Astrocyte (in vitro differentiated cells and primary cell): Measurements from ENCODE around the gene CATSPERZ. TPM values are rescaled to one million over a fixed set of nuclear protein-coding genes. Genes with fewer than 3 reads are reported as not detected.
A peak's percentile ranks its signal among the peaks of the same experiment; 100 is the strongest.

Source experiments
- DNase-seq: peaks from one replicate; pipeline ENCODE4 v3.0.0-alpha.2; 2010; ENCODE audit warnings: low read depth
- FAIRE-seq: peaks from 2 replicates; lab custom pipeline; 2011; peaks lifted over from hg19 to GRCh38; lab: Jason Lieb, UNC
- H2AFZ ChIP-seq: 2 replicates; pipeline ENCODE4 v1.6.0; 2012; ENCODE audit warnings: low read depth, low read length, inconsistent platforms
- H3K27ac ChIP-seq: 2 replicates; pipeline ENCODE4 v1.5.1; 2011; ENCODE audit warnings: low read depth, low read length, inconsistent platforms
- H3K27me3 ChIP-seq: 2 replicates; pipeline ENCODE4 v1.6.0; 2011; ENCODE audit warnings: low read length, inconsistent platforms; ENCODE audit not compliant: insufficient read depth
- H3K36me3 ChIP-seq: 2 replicates; pipeline ENCODE4 v1.5.1; 2011; ENCODE audit warnings: low read length, inconsistent platforms; ENCODE audit not compliant: insufficient read depth
- H3K4me1 ChIP-seq: 2 replicates; pipeline ENCODE4 v1.5.1; 2011; ENCODE audit warnings: low read length, inconsistent platforms; ENCODE audit not compliant: insufficient read depth
- H3K4me2 ChIP-seq: 2 replicates; pipeline ENCODE4 v1.6.0; 2012; ENCODE audit warnings: low read length, inconsistent platforms
- H3K4me3 ChIP-seq: 2 replicates; pipeline ENCODE4 v1.5.1; 2011; ENCODE audit warnings: low read depth, mild to moderate bottlenecking, low read length, inconsistent platforms; ENCODE audit not compliant: insufficient read depth
- H3K79me2 ChIP-seq: 2 replicates; pipeline ENCODE4 v1.6.0; 2012; ENCODE audit warnings: mild to moderate bottlenecking, low read length, inconsistent platforms; ENCODE audit not compliant: insufficient read depth
- H3K9ac ChIP-seq: 2 replicates; pipeline ENCODE4 v1.6.0; 2012; ENCODE audit warnings: mild to moderate bottlenecking, low read length, inconsistent platforms
- H3K9me3 ChIP-seq: 2 replicates; pipeline ENCODE4 v1.5.1; 2012; ENCODE audit warnings: low read depth, mild to moderate bottlenecking, low read length, inconsistent platforms; ENCODE audit not compliant: insufficient read depth
- H4K20me1 ChIP-seq: 2 replicates; pipeline ENCODE4 v1.6.0; 2012; ENCODE audit warnings: low read length, inconsistent platforms; ENCODE audit not compliant: insufficient read depth
- H3K27ac Mint-ChIP-seq: one replicate; pipeline ENCODE4 v1.8.0; 2021; ENCODE audit warnings: mild to moderate bottlenecking, mixed read lengths; ENCODE audit not compliant: unreplicated experiment
- H3K27me3 Mint-ChIP-seq: one replicate; pipeline ENCODE4 v1.8.0; 2021; ENCODE audit warnings: low read depth, mixed read lengths; ENCODE audit not compliant: unreplicated experiment
- H3K36me3 Mint-ChIP-seq: one replicate; pipeline ENCODE4 v1.8.0; 2021; ENCODE audit warnings: low read depth, mixed read lengths; ENCODE audit not compliant: unreplicated experiment
- H3K4me1 Mint-ChIP-seq: one replicate; pipeline ENCODE4 v1.8.0; 2021; ENCODE audit warnings: low read depth, mixed read lengths; ENCODE audit not compliant: unreplicated experiment
- H3K4me3 Mint-ChIP-seq: one replicate; pipeline ENCODE4 v1.8.0; 2021; ENCODE audit warnings: mild to moderate bottlenecking, moderate library complexity, mixed read lengths; ENCODE audit not compliant: unreplicated experiment
- H3K9me3 Mint-ChIP-seq: one replicate; pipeline ENCODE4 v1.8.0; 2021; ENCODE audit warnings: mild to moderate bottlenecking, mixed read lengths; ENCODE audit not compliant: unreplicated experiment
- CTCF ChIP-seq: IDR thresholded peaks from 2 replicates; pipeline ENCODE4 v1.5.1; 2011; ENCODE audit warnings: low read depth, mild to moderate bottlenecking, inconsistent platforms, low read length, moderate library complexity; ENCODE audit not compliant: insufficient read depth
- EZH2 ChIP-seq: IDR thresholded peaks from 2 replicates; pipeline ENCODE4 v1.6.1; 2012; ENCODE audit warnings: mild to moderate bottlenecking, low read length, inconsistent platforms; ENCODE audit not compliant: insufficient read depth
- total RNA-seq: library from RNA; stranded (reverse); gene quantifications from 2 replicates; pipeline ENCODE4 v1.2.1, GENCODE V29; 2021

Gene CATSPERZ
- total RNA-seq, 1 donor from 2014 or later, result not detected

GRCh38 chr11:64259533-64260067 lies 40.6 kb upstream of the CATSPERZ start:
- DNase-seq, result no peak
- Histone ChIP-seq H2AFZ (no peak overlapping the region), H3K4me1 (peaks cover 14% of the 10 kb centered on the region), H4K20me1 (peaks cover 28% of the 10 kb centered on the region), H3K9me3 (no peaks in the 10 kb centered on the region), H3K27me3 (no peaks in the 10 kb centered on the region), H3K27ac (no peak overlapping the region), H3K9ac (no peak overlapping the region), H3K4me2 (no peak overlapping the region), H3K4me3 (no peak overlapping the region), H3K36me3 (peaks cover 23% of the 10 kb centered on the region), H3K79me2 (no peaks in the 10 kb centered on the region)
- Mint-ChIP-seq H3K27me3 (no peaks in the 10 kb centered on the region), H3K36me3 (peaks cover 32% of the 10 kb centered on the region), H3K27ac (peak overlapping the region; percentile 47), H3K4me3 (peak overlapping the region; percentile 47), H3K9me3 (peaks cover 2% of the 10 kb centered on the region), H3K4me1 (peaks cover 11% of the 10 kb centered on the region)
- FAIRE-seq, result no peak
- TF ChIP-seq CTCF (no peak), EZH2 (no peak)

- Histone ChIP-seq H3K9ac (no peak overlapping the region), H3K4me1 (peaks cover 14% of the 10 kb centered on the region), H3K27me3 (no peaks in the 10 kb centered on the region), H3K4me2 (no peak overlapping the region), H3K36me3 (peaks cover 21% of the 10 kb centered on the region), H2AFZ (no peak overlapping the region), H3K27ac (no peak overlapping the region), H3K9me3 (no peaks in the 10 kb centered on the region), H3K4me3 (no peak overlapping the region), H4K20me1 (peaks cover 27% of the 10 kb centered on the region), H3K79me2 (no peaks in the 10 kb centered on the region)
- H3K27ac Mint-ChIP-seq, result no peak overlapping the region
- DNase-seq (no peak), FAIRE-seq (no peak)
- no peaks in the 10 kb centered on the region for H3K27me3 Mint-ChIP-seq
- H3K4me3 Mint-ChIP-seq, result no peak overlapping the region
- peaks cover 11% of the 10 kb centered on the region for H3K4me1 Mint-ChIP-seq
- H3K9me3 Mint-ChIP-seq, result peaks cover 2% of the 10 kb centered on the region
- TF ChIP-seq EZH2 (no peak), CTCF (no peak)
- peaks cover 29% of the 10 kb centered on the region for H3K36me3 Mint-ChIP-seq
Measured at GRCh38 chr11:64260147-64260708, 39.9 kb upstream of the CATSPERZ start.

- peaks cover 28% of the 10 kb centered on the region for H3K36me3 Mint-ChIP-seq
- H3K27ac Mint-ChIP-seq, result no peak overlapping the region
- peaks cover 23% of the 10 kb centered on the region for H3K36me3 ChIP-seq
Measured at GRCh38 chr11:64261556-64262080, 38.5 kb upstream of the CATSPERZ start.

More at GRCh38 chr11:64261556-64262080, 38.5 kb upstream of the CATSPERZ start:
- H3K4me2 ChIP-seq, result no peak overlapping the region
- H3K9ac ChIP-seq, result no peak overlapping the region
- H3K27ac ChIP-seq, result no peak overlapping the region
- Mint-ChIP-seq H3K4me3 (no peak overlapping the region), H3K27me3 (no peaks in the 10 kb centered on the region), H3K9me3 (peaks cover 2% of the 10 kb centered on the region), H3K4me1 (peaks cover 11% of the 10 kb centered on the region)
- H4K20me1 ChIP-seq, result peaks cover 34% of the 10 kb centered on the region
- no peak overlapping the region for H3K4me3 ChIP-seq
- no peaks in the 10 kb centered on the region for H3K9me3 ChIP-seq
- TF ChIP-seq EZH2 (no peak), CTCF (no peak)
- no peaks in the 10 kb centered on the region for H3K27me3 ChIP-seq
- DNase-seq, result no peak
- H2AFZ ChIP-seq, result no peak overlapping the region
- H3K79me2 ChIP-seq, result no peaks in the 10 kb centered on the region
- no peak for FAIRE-seq
- H3K4me1 ChIP-seq, result peaks cover 19% of the 10 kb centered on the region
